ENCODE data around the gene PPTC7.
"Not testable (repeated sequence)": the region's sequence is repeated elsewhere in the genome, so short reads cannot be mapped to it uniquely, and the experiment has no call there.

DNA sequence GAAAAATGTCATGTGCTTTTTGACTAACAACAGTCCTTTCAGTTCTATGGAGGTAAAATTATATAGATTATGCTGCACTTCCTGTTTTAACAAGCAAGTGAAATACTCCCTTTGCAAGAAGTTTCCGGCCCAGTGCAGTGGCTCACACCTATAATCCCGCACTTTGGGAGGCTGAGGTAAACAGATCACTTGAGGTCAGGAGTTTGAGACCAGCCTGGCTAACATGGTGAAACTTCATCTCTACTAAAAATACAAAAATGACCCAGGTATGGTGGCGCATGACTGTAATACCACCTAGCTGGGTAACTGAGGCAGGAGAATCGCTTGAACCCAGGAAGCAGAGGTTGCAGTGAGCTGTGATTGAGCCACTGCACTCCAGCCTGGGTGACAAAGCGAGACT is 20.7 kb downstream of the PPTC7 start:
- TF ChIP-seq, protein P1, sequence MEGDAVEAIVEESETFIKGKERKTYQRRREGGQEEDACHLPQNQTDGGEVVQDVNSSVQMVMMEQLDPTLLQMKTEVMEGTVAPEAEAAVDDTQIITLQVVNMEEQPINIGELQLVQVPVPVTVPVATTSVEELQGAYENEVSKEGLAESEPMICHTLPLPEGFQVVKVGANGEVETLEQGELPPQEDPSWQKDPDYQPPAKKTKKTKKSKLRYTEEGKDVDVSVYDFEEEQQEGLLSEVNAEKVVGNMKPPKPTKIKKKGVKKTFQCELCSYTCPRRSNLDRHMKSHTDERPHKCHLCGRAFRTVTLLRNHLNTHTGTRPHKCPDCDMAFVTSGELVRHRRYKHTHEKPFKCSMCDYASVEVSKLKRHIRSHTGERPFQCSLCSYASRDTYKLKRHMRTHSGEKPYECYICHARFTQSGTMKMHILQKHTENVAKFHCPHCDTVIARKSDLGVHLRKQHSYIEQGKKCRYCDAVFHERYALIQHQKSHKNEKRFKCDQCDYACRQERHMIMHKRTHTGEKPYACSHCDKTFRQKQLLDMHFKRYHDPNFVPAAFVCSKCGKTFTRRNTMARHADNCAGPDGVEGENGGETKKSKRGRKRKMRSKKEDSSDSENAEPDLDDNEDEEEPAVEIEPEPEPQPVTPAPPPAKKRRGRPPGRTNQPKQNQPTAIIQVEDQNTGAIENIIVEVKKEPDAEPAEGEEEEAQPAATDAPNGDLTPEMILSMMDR (IDR thresholded peaks at IDR 0.05): not testable (repeated sequence)
- not testable (repeated sequence) for TF ChIP-seq POLR2A (IDR thresholded peaks at IDR 0.05)

All from uterus (tissue), 2 donors.